VCaP (cell line): Measurements from ENCODE around the gene GCH1.
"Not testable (repeated sequence)": the region's sequence is repeated elsewhere in the genome, so short reads cannot be mapped to it uniquely, and the experiment has no call there.

Source experiments
- H3K27ac ChIP-seq: fragments of 450-650 bp; 2 replicates; pipeline ENCODE4 v1.5.1; 2017
- CTCF ChIP-seq: fragments of 450-650 bp; conservative IDR thresholded peaks from 2 replicates; pipeline ENCODE4 v1.5.1; 2017; ENCODE audit warnings: mild to moderate bottlenecking, moderate library complexity

The GCH1 gene

DNA sequence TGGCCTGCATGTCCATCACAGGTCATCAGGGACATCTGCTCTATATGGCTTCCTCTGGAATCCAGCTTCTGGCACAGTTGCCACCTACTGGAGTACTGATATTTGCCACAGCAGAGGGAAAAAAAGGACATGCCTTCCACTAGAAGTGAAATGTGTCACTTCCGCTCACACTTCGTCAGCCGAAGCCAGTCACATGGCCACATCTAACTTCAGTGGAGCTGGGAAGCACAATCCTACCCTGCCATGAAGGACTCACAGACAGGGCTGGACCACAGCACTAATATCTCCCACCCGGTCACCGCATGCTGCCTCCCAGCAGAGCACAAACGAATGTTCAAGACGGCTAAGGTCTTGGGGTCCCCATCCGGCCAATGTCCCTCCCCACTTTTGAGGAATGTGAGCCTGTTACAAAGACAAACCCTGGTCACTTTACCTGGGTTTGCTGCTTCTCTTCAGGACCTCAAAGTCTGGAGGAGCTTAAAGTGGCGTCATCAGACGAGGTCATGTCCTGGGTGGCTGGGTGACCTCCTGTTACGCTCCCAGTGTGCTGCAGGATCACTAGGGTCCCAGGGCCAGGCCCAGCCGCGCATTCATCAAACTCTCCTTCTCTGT lies 98.6 kb downstream of the GCH1 start:
- no peak overlapping the region for H3K27ac ChIP-seq
- TF ChIP-seq CTCF, result no peak

DNA sequence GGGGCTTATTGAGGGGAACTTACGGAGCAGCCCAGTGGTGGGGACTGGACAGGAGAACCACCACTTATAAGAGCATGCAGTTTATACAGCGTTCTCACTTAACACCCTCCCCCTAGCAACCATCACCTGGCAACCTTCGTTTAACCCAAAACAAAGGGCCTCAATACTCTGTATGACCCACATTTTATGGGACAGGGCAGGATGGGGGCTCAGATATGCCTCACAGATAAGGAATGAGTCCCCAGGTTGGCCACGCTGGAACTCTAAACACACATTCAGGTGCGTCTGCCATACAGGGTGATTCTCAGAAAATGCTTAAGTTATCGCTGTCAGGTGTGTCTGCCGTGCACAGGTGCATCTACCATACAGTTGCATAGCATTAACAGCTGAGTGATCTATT lies 99.2 kb downstream of the GCH1 start:
- no peak for TF ChIP-seq CTCF
- H3K27ac ChIP-seq, result no peak overlapping the region

DNA sequence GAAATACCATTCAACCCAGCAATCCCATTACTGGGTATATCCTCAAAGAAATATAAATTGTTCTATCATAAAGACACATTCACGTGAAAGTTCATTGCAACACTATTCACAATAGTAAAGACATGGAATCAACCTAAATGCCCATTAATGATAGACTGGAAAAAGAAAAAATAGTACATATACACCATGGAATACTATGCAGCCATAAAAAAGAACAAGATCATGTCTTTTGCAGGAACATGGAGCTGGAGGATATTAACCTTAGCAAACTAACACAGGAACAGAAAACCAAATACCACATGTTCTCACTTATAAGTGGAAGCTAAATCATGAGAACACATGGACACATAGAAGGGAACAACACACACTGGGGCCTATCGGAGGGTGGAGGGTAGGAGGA lies 101.1 kb downstream of the GCH1 start:
- not testable (repeated sequence) for H3K27ac ChIP-seq

- TF ChIP-seq CTCF, result no peak
- H3K27ac ChIP-seq, result no peak overlapping the region
Measured at GRCh38 chr14:54798465-54799124, 104.0 kb downstream of the GCH1 start.

DNA sequence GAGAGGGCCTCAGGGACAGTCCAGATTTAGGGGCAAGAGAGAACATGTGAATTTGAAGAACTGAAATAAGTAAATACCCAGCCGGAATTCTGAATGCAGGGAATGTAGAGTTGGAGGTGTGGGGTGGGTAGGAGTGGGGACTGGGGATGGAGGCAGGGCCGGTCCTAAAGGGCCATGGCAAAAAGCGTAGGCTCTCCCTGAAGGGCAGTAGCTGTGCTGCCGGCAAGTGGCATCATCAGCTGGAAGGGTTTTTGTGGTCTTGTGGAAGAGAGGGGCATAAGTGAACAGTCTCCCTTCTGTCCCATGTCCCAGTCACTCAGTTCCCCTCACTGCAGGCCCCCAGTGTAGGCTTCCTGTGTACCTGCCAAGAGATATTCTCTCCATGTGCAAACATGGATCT lies 104.6 kb downstream of the GCH1 start:
- no peak for TF ChIP-seq CTCF
- no peak overlapping the region for H3K27ac ChIP-seq

GRCh38 chr14:54797556-54797955 lies 105.1 kb downstream of the GCH1 start:
- H3K27ac ChIP-seq, result no peak overlapping the region
- TF ChIP-seq CTCF, result no peak

DNA sequence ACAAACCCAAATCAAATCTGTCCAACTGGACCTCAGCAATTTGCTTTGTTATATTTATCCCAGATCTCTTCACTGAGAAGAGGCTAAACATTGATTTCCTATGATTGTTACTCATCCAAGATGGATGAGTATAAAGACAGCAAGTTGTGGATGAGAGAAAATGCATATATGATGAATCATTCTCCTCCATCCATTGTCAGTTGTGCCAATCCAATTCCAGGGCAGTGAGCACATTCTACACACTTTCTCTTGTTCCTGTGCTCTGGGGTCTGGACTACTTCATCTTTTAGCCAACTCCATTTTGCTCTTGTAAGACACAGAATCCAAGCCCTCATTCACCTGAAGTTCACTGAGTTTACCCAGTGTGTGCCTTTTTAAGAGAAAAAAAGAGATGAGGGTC lies 105.7 kb downstream of the GCH1 start:
- H3K27ac ChIP-seq, result no peak overlapping the region
- TF ChIP-seq CTCF, result no peak

GRCh38 chr14:54794796-54795195 lies 107.8 kb downstream of the GCH1 start:
- H3K27ac ChIP-seq, result no peak overlapping the region
- no peak for TF ChIP-seq CTCF
